GM20000 (cell line): Measurements from ENCODE around the gene KIF13A.

Source experiments
- DNase-seq: peaks from one replicate; pipeline ENCODE4 v3.0.0; 2012; ENCODE audit warnings: low spot score
- CTCF ChIP-seq: IDR thresholded peaks from 2 replicates; pipeline ENCODE4 v1.5.1; 2012; ENCODE audit warnings: mild to moderate bottlenecking, control low read depth; ENCODE audit errors: extremely low read depth, missing control alignments

Gene KIF13A

GRCh38 chr6:17940151-17940792, 47.2 kb downstream of the KIF13A start:
- TF ChIP-seq CTCF, result no peak
- no peak for DNase-seq

- DNase-seq, result no peak
- no peak for TF ChIP-seq CTCF
Observed at GRCh38 chr6:17938901-17939300, 48.5 kb downstream of the KIF13A start.

- no peak for TF ChIP-seq CTCF
- DNase-seq, result no peak
Observed at GRCh38 chr6:17935188-17936149, 52.0 kb downstream of the KIF13A start.

- TF ChIP-seq CTCF, result no peak
- DNase-seq, result no peak
Observed at GRCh38 chr6:17933716-17934115, 53.7 kb downstream of the KIF13A start.

GRCh38 chr6:17932330-17932852, 55.0 kb downstream of the KIF13A start:
- no peak for TF ChIP-seq CTCF
- no peak for DNase-seq

- DNase-seq, result no peak
- no peak for TF ChIP-seq CTCF
Observed at GRCh38 chr6:17931227-17931626, 56.2 kb downstream of the KIF13A start.
